Umbilical cord (tissue), 2 donors: ENCODE data around the gene PACSIN2. TPM values are rescaled to one million over a fixed set of nuclear protein-coding genes. Genes with fewer than 3 reads are reported as not detected.
"Not testable (repeated sequence)": the region's sequence is repeated elsewhere in the genome, so short reads cannot be mapped to it uniquely, and the experiment has no call there.

ENCODE experiments used
- DNase-seq: peaks from one replicate; pipeline ENCODE4 v3.0.0-alpha.2; 2015; ENCODE audit warnings: low spot score
- total RNA-seq: library from RNA; depleted of rRNA; stranded (reverse); fragments of >200 nt; gene quantifications from one replicate; pipeline ENCODE4 v1.2.3, GENCODE V29; 2014; ENCODE audit warnings: low replicate concordance; ENCODE audit not compliant: insufficient read depth

Gene PACSIN2
- total RNA-seq, 1 donor from 2014 or later = 77.8 TPM

- DNase-seq = no peak
Observed at GRCh38 chr22:42966497-42966896, 48.5 kb downstream of the PACSIN2 start.

GRCh38 chr22:42964994-42965699, 49.8 kb downstream of the PACSIN2 start:
- DNase-seq = no peak

DNA sequence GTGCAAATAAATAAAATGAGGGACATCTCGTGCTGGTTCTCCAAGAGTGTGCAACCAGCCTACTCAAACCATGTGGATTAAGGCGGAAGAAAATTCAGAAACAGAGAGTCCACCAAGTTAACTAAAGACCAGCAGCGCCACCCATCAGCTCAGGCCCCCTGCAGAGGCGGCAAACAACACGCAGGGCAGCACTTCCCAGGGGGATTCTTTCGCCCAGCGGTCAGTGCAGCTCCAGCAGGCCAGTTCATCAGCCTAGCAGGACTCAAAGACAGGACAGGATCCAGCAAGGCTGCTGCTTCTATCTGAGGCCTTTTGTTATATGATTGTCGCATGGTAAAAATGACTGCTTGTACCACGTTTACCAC, 51.7 kb downstream of the PACSIN2 start:
- DNase-seq = no peak

DNA sequence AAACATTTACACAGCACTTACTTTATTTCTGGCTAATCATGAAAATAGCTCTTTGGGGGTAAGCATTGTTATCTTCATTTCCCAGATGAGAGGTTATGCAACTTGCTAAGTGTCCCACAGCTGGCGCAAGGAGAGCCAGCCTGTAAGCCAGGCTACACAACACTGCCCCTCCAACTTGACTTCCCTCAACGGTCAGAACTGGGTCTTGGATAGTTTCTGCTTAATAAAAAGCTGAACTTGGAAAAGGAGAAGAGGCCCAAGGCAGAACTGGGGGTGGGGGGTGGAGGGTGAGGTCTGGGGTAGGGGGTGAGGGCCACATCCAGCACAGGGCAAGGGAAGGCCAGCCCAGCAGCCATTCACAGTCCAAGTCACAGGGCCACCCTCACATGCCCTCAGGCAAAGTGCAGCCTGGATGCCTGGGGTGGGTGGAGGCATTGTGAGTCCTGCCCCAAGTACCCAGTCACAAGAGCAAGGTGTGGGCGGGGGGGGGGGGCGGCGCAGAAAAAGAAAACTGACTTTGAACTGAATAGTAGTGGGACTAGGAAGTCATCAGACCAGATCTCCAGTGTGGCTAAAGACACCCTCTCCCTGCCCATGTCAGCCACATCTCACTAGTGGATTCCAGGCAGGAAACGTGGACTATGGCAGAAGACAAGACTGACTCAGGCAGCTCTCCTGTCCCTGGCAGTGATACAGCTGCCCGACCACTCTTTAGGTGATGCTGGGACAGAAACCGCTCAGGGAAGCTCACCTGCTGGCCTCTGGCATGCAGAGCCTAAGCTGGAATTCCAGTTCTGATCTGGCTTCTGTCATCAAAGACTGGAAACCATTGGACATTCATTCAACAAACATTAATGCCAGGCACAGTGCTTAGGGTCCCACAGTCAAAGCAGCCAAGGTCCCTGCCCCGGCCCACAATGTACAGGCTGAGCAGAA, 52.4 kb downstream of the PACSIN2 start:
- no peak for DNase-seq

- no peak for DNase-seq
Observed at GRCh38 chr22:42961810-42962209, 53.1 kb downstream of the PACSIN2 start.

DNA sequence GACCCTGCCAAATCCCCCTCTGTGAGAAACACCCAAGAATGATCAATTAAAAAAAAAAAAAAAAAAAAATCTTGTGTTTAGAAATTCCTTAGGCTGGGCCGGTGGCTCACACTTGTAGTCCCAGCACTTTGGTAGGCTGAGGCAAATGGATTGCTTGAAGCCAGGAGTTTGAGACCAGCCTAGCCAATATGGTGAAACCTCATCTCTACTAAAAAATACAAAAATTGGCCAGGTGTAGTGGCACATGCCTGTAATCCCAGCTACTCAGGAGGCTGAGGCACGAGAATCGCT, 53.6 kb downstream of the PACSIN2 start:
- DNase-seq = not testable (repeated sequence)

GRCh38 chr22:42960531-42961399, 54.2 kb downstream of the PACSIN2 start:
- no peak for DNase-seq

GRCh38 chr22:42959576-42960509, 55.1 kb downstream of the PACSIN2 start:
- peak; percentile 80 for DNase-seq

- no peak for DNase-seq
Observed at GRCh38 chr22:42958937-42959336, 56.0 kb downstream of the PACSIN2 start.

DNA sequence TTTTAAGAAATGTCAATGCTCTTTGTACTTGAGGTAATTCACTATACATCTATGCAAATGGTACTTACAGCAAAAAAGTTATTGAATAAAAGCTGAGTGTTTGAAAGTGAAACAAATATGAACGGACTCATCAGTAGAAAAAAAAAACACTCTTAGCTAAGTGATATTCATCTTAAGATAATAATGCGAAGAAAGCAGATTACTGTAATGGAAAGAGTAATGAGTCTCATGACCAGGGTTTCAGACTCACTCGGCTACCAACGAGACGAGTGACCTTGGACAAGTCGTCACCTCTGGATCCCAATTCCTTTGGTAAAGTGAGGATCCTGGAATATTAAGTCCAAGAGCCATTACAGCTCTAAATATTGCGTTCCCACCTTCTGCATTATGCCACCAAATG, 57.0 kb downstream of the PACSIN2 start:
- DNase-seq = no peak

GRCh38 chr22:42957544-42957943, 57.4 kb downstream of the PACSIN2 start:
- DNase-seq = no peak

DNA sequence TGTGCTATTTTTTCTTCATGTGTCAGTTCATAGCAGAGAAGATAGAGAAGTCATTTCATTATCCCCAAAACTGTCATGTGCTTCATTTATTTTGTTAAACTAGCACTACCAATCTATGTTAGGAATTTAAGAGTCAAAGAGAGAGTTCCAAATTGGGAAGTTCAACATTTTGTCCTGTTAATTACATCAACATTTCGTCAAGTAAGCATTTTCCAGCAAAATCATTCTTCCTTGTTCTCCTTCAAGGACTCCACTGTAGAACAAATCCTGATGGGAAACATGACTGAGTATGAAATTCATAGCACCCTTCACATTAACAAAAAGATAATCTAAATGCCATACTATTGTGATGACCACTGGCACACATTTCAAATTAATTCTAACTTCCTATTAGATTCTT, 59.1 kb downstream of the PACSIN2 start:
- DNase-seq = no peak

- peak; percentile 56 for DNase-seq
Observed at GRCh38 chr22:42955087-42955635, 59.8 kb downstream of the PACSIN2 start.

DNA sequence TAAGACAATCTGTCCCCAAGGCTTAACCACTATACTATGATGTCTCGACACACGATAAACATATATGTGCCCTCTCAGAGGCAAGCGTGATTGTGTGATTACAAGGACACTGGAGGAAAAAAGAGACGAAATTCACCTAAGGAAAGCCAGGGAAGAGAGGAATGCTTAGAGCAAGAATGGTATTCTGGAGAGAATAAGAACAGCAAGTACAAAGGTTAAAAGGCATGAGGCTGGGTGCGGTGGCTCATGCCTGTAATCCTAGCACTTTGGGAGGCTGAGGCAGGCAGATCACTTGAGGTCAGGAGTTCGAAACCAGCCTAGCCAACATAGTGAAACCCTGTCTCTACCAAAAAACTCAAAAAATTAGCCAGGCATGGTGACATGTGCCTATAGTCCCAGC, 61.2 kb downstream of the PACSIN2 start:
- not testable (repeated sequence) for DNase-seq

DNA sequence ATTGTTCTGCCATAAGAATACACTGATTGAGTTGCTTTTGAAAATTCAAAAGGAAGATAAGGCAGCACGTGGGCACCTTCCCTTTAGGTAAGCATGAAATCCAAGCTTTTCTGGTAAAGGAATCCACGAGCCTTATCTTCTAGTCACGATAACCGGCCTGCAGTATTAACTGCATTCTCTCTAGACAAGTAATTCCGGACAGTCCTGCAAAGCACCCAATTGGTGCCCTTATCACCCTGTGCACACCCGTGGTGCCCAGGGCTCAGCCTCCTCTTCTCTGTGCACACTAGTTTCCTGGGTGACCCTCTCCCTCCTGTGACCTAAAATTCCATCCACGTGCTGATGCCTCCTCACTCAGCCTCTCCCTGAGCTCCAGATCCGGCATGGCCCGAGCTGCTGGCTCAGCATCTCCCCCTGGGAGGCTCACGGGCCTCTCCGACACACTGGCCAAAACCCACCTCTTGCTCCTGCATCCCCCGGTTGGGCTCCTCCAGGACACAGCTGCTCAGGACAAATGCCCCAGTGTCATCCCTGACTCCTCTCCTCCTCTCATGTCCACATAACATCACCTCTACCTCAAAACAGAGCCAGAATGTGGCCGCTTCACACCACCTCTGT, 63.7 kb downstream of the PACSIN2 start:
- no peak for DNase-seq

DNA sequence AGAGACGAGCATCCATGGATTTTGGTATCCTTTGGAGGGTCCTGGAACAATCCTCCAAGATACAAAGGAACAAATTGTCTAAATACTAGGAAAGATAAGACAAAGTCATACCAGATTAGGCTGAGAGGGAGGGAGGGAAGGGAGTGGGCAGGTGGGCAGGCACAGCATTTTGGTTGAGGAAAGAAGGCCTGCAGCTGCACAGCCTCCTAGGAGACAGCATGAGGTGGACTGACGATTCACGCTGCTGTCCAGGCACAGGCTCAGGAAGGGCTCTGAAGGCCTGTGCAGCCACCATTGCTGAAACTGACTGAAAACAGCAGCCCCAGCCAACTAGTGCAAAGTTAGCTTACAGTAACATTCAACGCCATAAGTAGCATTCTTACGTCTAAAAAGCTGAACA, 64.7 kb downstream of the PACSIN2 start:
- no peak for DNase-seq

- DNase-seq = no peak
Observed at GRCh38 chr22:42949159-42949558, 65.8 kb downstream of the PACSIN2 start.

DNA sequence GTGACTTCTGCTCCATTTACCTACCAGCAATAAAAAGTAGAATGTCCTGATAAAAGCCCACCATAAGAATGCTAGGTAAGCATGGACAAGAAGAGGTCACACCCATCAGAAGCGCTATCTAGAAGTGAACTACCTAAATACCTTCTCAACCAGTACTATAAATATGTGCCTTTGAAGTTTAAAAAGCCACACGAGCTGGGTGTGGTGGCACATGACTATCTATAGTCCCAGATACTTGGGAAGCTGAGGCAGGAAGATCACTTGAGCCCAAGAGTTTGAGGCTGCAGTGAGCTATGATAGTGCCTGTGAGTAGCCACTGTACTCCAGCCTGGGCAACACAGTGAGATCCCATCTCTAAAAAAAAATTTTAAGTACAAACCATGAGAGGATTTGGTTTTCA, 66.7 kb downstream of the PACSIN2 start:
- no peak for DNase-seq

DNA sequence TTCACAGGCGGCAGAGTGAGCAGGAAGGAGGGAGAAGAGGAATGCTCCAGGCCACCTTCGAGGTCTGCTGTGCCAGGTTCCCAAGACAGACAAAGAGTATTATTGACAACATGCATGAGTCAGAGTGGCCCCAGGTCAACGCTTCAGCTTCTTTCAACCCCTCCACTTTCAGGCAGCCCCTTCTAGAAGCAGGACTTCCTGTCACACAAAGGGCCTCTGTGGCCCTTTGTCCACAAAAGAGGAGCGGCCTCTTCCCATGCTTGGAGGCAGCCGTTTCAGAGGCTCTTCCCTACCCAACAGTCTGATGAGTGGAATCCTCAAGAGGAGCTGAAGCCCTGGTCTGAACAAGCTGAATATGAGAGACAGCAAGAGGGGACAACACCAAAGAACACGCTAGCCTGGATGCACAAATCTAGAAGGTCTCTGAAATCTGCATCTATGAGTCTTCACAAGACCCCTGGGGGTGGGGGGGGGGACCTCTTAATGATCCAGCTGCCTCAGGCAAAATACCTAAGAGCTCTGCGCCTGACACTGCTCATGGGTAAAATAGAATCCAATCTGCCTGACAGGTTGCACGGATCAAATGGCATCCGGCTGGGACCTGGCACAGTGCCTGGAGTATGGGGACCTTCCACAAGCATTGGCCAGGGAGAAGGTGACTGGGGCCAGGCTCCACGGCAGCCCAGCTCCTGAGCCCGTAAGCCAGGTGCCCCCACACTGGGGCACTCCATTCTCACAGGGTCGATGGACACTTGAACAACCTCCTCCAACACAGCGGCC, 67.5 kb downstream of the PACSIN2 start:
- no peak for DNase-seq
